IMR-90 (cell line): ENCODE measurements around the gene EPHB1. TPM values are rescaled to one million over a fixed set of nuclear protein-coding genes. Genes with fewer than 3 reads are reported as not detected.

Source experiments
- ATAC-seq: fragments of 200-7000 bp; cut with Tn5 transposase; 2 replicates; pipeline ENCODE4 v1.9.1; 2020; ENCODE audit warnings: low read depth, mild to moderate bottlenecking, moderate library complexity
- BruUV-seq: library from RNA; stranded (reverse); fragments of 400-500 nt; replicated peaks from 2 replicates; lab custom pipeline; 2021; lab: Mats Ljungman, UMichigan
- CTCF ChIA-PET: fragments of 300-600 bp; formaldehyde crosslinking; extraction: SDS; loops from one replicate; lab custom pipeline; 2021; ENCODE audit warnings: antibody characterized with exemption; lab: Yijun Ruan, JAX
- POLR2A ChIA-PET: fragments of 300-600 bp; sonication (Branson Sonifier 250); formaldehyde crosslinking; loops from one replicate; lab custom pipeline; 2022; ENCODE audit warnings: antibody characterized with exemption; ENCODE audit not compliant: unreplicated experiment; lab: Charles Lee
- DNase-seq: peaks from one replicate; pipeline ENCODE4 v3.0.0; 2013
- H2AFZ ChIP-seq: replicated peaks from 2 replicates; pipeline ENCODE3; 2013; ENCODE audit warnings: low read length, mild to moderate bottlenecking; ENCODE audit not compliant: poor library complexity
- H2AK5ac ChIP-seq: 2 replicates; pipeline ENCODE4 v1.6.1; 2013; ENCODE audit warnings: low read depth, low read length, inconsistent platforms
- H2AK9ac ChIP-seq: replicated peaks from 2 replicates; pipeline ENCODE3; 2013; ENCODE audit warnings: mild to moderate bottlenecking, low read depth, low read length, moderate library complexity; ENCODE audit not compliant: poor library complexity
- H2BK120ac ChIP-seq: 2 replicates; pipeline ENCODE4 v1.6.1; 2013; ENCODE audit warnings: low read depth, low read length, inconsistent platforms
- H2BK15ac ChIP-seq: 3 replicates; pipeline ENCODE4 v1.6.1; 2013; ENCODE audit warnings: low read depth, low read length, inconsistent platforms
- H2BK20ac ChIP-seq: 2 replicates; pipeline ENCODE4 v1.6.1; 2013; ENCODE audit warnings: low read depth, mild to moderate bottlenecking, inconsistent platforms, low read length, moderate library complexity
- H2BK5ac ChIP-seq: 2 replicates; pipeline ENCODE4 v1.6.1; 2013; ENCODE audit warnings: mild to moderate bottlenecking, low read depth, low read length, inconsistent platforms; ENCODE audit not compliant: poor library complexity, severe bottlenecking
- H3K14ac ChIP-seq: replicated peaks from 2 replicates; pipeline ENCODE4 v1.6.1; 2013; ENCODE audit warnings: low read depth, low read length, inconsistent platforms
- H3K18ac ChIP-seq: 2 replicates; pipeline ENCODE4 v1.6.1; 2013; ENCODE audit warnings: low read depth, low read length, control low read depth
- H3K23ac ChIP-seq: 2 replicates; pipeline ENCODE4 v1.6.1; 2013; ENCODE audit warnings: low read depth, low read length, inconsistent platforms
- H3K27ac ChIP-seq: 2 replicates; pipeline ENCODE4 v1.5.1; 2013; ENCODE audit warnings: mild to moderate bottlenecking, control low read depth, low read length; ENCODE audit not compliant: insufficient read depth
- H3K27me3 ChIP-seq: 2 replicates; pipeline ENCODE4 v1.6.1; 2013; ENCODE audit warnings: low read length; ENCODE audit not compliant: control insufficient read depth, insufficient read depth
- H3K36me3 ChIP-seq: 2 replicates; pipeline ENCODE4 v1.6.1; 2013; ENCODE audit warnings: low read length, mixed read lengths; ENCODE audit not compliant: control insufficient read depth, insufficient read depth
- H3K4ac ChIP-seq: 2 replicates; pipeline ENCODE4 v1.6.1; 2013; ENCODE audit warnings: low read depth, low read length, inconsistent platforms
- H3K4me1 ChIP-seq: 2 replicates; pipeline ENCODE4 v1.6.1; 2013; ENCODE audit warnings: low read length, mixed read lengths; ENCODE audit not compliant: control insufficient read depth, insufficient read depth
- H3K4me2 ChIP-seq: 2 replicates; pipeline ENCODE4 v1.6.1; 2013; ENCODE audit warnings: low read depth, mild to moderate bottlenecking, control low read depth, low read length, moderate library complexity
- H3K4me3 ChIP-seq: 2 replicates; pipeline ENCODE4 v1.5.1; 2013; ENCODE audit warnings: low read depth, mild to moderate bottlenecking, control low read depth, low read length, moderate library complexity; ENCODE audit not compliant: insufficient read depth
- H3K56ac ChIP-seq: 2 replicates; pipeline ENCODE4 v1.6.1; 2013; ENCODE audit warnings: low read length, inconsistent platforms; ENCODE audit not compliant: insufficient read depth; ENCODE audit errors: extremely low read depth
- H3K79me1 ChIP-seq, 2 experiments: 2 replicates each; pipeline ENCODE4 v1.6.1; 2013; ENCODE audit warnings: low read length in 2 of 2, inconsistent platforms in 1 of 2, low read depth in 1 of 2
- H3K9ac ChIP-seq: 2 replicates; pipeline ENCODE4 v1.6.1; 2013; ENCODE audit warnings: low read depth, low read length, control low read depth
- H3K9me1 ChIP-seq: 2 replicates; pipeline ENCODE4 v1.6.1; 2013; ENCODE audit warnings: low read length, inconsistent platforms; ENCODE audit not compliant: insufficient read depth
- H3K9me3 ChIP-seq: 2 replicates; pipeline ENCODE4 v1.6.1; 2013; ENCODE audit warnings: low read length; ENCODE audit not compliant: control insufficient read depth, insufficient read depth
- H4K20me1 ChIP-seq: 2 replicates; pipeline ENCODE4 v1.6.1; 2013; ENCODE audit warnings: low read length, inconsistent platforms; ENCODE audit not compliant: insufficient read depth
- H4K5ac ChIP-seq: 2 replicates; pipeline ENCODE4 v1.6.1; 2013; ENCODE audit warnings: mild to moderate bottlenecking, low read depth, low read length, control low read depth
- H4K8ac ChIP-seq, 2 experiments: 2 replicates each; pipeline ENCODE4 v1.6.1; 2013; ENCODE audit warnings: low read depth in 2 of 2, low read length in 2 of 2, control low read depth in 1 of 2, inconsistent platforms in 1 of 2
- H4K91ac ChIP-seq: 2 replicates; pipeline ENCODE4 v1.6.1; 2013; ENCODE audit warnings: low read depth, low read length, inconsistent platforms; ENCODE audit not compliant: insufficient read depth
- CHD1 ChIP-seq: IDR thresholded peaks from 2 replicates; pipeline ENCODE4 v1.6.1; 2012; ENCODE audit warnings: low read depth, low read length, improper control_type of control experiment
- ELK1 ChIP-seq: fragments of 150-350 bp; IDR thresholded peaks from 2 replicates; pipeline ENCODE4 v1.6.1; 2016; ENCODE audit warnings: low read depth, mild to moderate bottlenecking, low read length, moderate library complexity, borderline replicate concordance
- FOS ChIP-seq: fragments of 150-350 bp; IDR thresholded peaks from 2 replicates; pipeline ENCODE4 v1.6.1; 2016; ENCODE audit warnings: low read depth, low read length
- MAFK ChIP-seq: IDR thresholded peaks from 2 replicates; pipeline ENCODE4 v1.6.1; 2012; ENCODE audit warnings: low read depth, low read length, improper control_type of control experiment
- POLR2A ChIP-seq: IDR thresholded peaks from 2 replicates; pipeline ENCODE4 v1.6.1; 2012; ENCODE audit warnings: mild to moderate bottlenecking, low read depth, low read length
- USF2 ChIP-seq: fragments of 150-350 bp; IDR thresholded peaks from 2 replicates; pipeline ENCODE4 v1.6.1; 2017; ENCODE audit warnings: mild to moderate bottlenecking, antibody characterized with exemption, low read length, low read depth
- WGBS, 2 experiments: methylation state at CpG; one replicate each; pipeline versions ENCODE4 v1.1.5 to v1.1.7; 2013; ENCODE audit warnings: missing lambda C conversion rate in 2 of 2; ENCODE audit not compliant: insufficient read length in 1 of 2; ENCODE audit errors: extremely low coverage in 2 of 2; 5-methylcytosine and 5-hydroxymethylcytosine counted together
- dilution Hi-C: fragments of 300-500 bp; cut with HindIII; formaldehyde crosslinking; loops from one replicate; pipeline ENCODE4 v1.14.3; 2018; ENCODE audit warnings: low sequenced_read_pairs; ENCODE audit not compliant: unreplicated experiment
- in situ Hi-C: fragments of 300-500 bp; cut with MboI; formaldehyde crosslinking; loops from 3 replicates; pipeline ENCODE4 v1.14.3; 2019; ENCODE audit warnings: low sequenced_read_pairs, inconsistent platforms, mixed read lengths
- intact Hi-C: fragments of 100-400 bp; cut with micrococcal nuclease; formaldehyde crosslinking; loops from 2 replicates; pipeline ENCODE4 v1.10.0; 2022
- polyA plus RNA-seq, 3 experiments: library from polyadenylated mRNA; depleted of rRNA; stranded (reverse); fragments of >200 nt; gene quantifications; 2 replicates each; pipeline ENCODE4 v1.2.3, GENCODE V29; 2012; ENCODE audit warnings: low replicate concordance in 1 of 3
- total RNA-seq: library from RNA; depleted of rRNA; stranded (reverse); fragments of >200 nt; gene quantifications from 2 replicates; pipeline ENCODE4 v1.2.3, GENCODE V29; 2012

EPHB1 gene
- total and polyA plus RNA-seq, 2 of the 4 experiments (the other 2 are of a cell fraction), result 0.17 to 0.36 TPM

- no peaks in the 10 kb centered on the region for H4K20me1 ChIP-seq
- H3K27me3 ChIP-seq, result no peaks in the 10 kb centered on the region
- H3K36me3 ChIP-seq, result no peaks in the 10 kb centered on the region
- H3K4me2 ChIP-seq, result no peak overlapping the region
- TF ChIP-seq USF2 (no peak), ELK1 (no peak), CHD1 (no peak), POLR2A (no peak), MAFK (no peak), FOS (no peak)
- ChIA-PET POLR2A (no interaction called here), CTCF (no interaction called here)
- no peak overlapping the region for H2BK15ac ChIP-seq
- peaks cover 3% of the 10 kb centered on the region; the same call in 1 of the 2 replicates for H3K9me3 ChIP-seq
- in situ Hi-C loops, result no loop called here
- H3K79me1 ChIP-seq, result no peaks in the 10 kb centered on the region
- no peak overlapping the region for H3K14ac ChIP-seq
- no peak overlapping the region for H2BK20ac ChIP-seq
- H2AK5ac ChIP-seq, result no peak overlapping the region
- no peak overlapping the region for H2AFZ ChIP-seq
- no peak overlapping the region for H3K56ac ChIP-seq
- H3K9me1 ChIP-seq, result no peaks in the 10 kb centered on the region
- WGBS, 2 experiments, result no CpG with 5 or more reads among the region's 3 CpGs
- H3K4me1 ChIP-seq, result no peaks in the 10 kb centered on the region
- dilution Hi-C loops, result no loop called here
- H3K4ac ChIP-seq, result no peak overlapping the region
- no peak overlapping the region for H3K4me3 ChIP-seq
- H3K27ac ChIP-seq, result no peak overlapping the region
- BruUV-seq, result no TSS peak
- no peak overlapping the region for H2BK5ac ChIP-seq
- no peak for DNase-seq
- H4K5ac ChIP-seq, result no peak overlapping the region
- no peak overlapping the region for H4K91ac ChIP-seq
- H2AK9ac ChIP-seq, result no peak overlapping the region
- no peak overlapping the region for H3K18ac ChIP-seq
- intact Hi-C loops, result no loop called here
- no peak overlapping the region for H4K8ac ChIP-seq
- H2BK120ac ChIP-seq, result no peak overlapping the region
- no peak for ATAC-seq
- no peak overlapping the region for H3K23ac ChIP-seq
- no peak overlapping the region for H3K9ac ChIP-seq
These were observed 341.5 kb downstream of the EPHB1 start for GRCh38 chr3:135136361-135137100.
